Left ventricle myocardium inferior (tissue), 1 donor: ENCODE results near the gene UQCRFS1. TPM values are rescaled to one million over a fixed set of nuclear protein-coding genes. Genes with fewer than 3 reads are reported as not detected.

Experiments used
- DNase-seq: peaks from one replicate; pipeline ENCODE4 v3.0.0-alpha.2; 2020
- H3K27ac ChIP-seq: fragments of 200-600 bp; replicated peaks from 2 replicates; pipeline ENCODE4 v1.8.0; 2021
- H3K27me3 ChIP-seq: fragments of 200-600 bp; 2 replicates; pipeline ENCODE4 v1.8.0; 2021; ENCODE audit warnings: low read depth
- H3K36me3 ChIP-seq: fragments of 200-600 bp; 2 replicates; pipeline ENCODE4 v1.8.0; 2021
- H3K4me1 ChIP-seq: fragments of 200-600 bp; 2 replicates; pipeline ENCODE4 v1.8.0; 2021
- H3K4me3 ChIP-seq: fragments of 200-600 bp; 2 replicates; pipeline ENCODE4 v1.8.0; 2021; ENCODE audit warnings: mild to moderate bottlenecking, moderate library complexity
- H3K9me3 ChIP-seq: fragments of 200-600 bp; replicated peaks from 2 replicates; pipeline ENCODE4 v1.8.0; 2021
- intact Hi-C: fragments of 100-400 bp; cut with micrococcal nuclease; formaldehyde crosslinking; loops from one replicate; pipeline ENCODE4 v1.11.0; 2022
- long read RNA-seq: library from polyadenylated mRNA; unstranded; transcript quantifications from one replicate; pipeline ENCODE4 v2.0.0, GENCODE V29; 2021
- total RNA-seq: library from RNA; stranded (reverse); fragmentation: NEBNext Ultra II Directional; extraction: Animal tissue kit (Norgen Biotek cat#: 25700); gene quantifications from one replicate; pipeline ENCODE4 v1.2.1, GENCODE V29; 2021
- TF ChIP-seq, protein P1 (sequence below): fragments of 200-600 bp; IDR thresholded peaks from 2 replicates; pipeline ENCODE4 v1.8.0; 2021; ENCODE audit warnings: antibody characterized with exemption, mild to moderate bottlenecking, borderline replicate concordance
- donor health status: DM: no; HTN: yes; CAD: no; lungs with severe emphysema.

The UQCRFS1 gene
- 161 TPM for total RNA-seq
- long read RNA-seq, transcript UQCRFS1-201 (2 exons, 3,475 nt): major isoform, 1,048 of 1,052 reads
- long read RNA-seq, partial matches to known transcripts: 0 of 1,052 reads
- long read RNA-seq, other reads (novel, unspliced or antisense): 4 of 1,052 reads

- H3K27me3 ChIP-seq: no peaks in the 10 kb centered on the region
- TF ChIP-seq, protein P1, sequence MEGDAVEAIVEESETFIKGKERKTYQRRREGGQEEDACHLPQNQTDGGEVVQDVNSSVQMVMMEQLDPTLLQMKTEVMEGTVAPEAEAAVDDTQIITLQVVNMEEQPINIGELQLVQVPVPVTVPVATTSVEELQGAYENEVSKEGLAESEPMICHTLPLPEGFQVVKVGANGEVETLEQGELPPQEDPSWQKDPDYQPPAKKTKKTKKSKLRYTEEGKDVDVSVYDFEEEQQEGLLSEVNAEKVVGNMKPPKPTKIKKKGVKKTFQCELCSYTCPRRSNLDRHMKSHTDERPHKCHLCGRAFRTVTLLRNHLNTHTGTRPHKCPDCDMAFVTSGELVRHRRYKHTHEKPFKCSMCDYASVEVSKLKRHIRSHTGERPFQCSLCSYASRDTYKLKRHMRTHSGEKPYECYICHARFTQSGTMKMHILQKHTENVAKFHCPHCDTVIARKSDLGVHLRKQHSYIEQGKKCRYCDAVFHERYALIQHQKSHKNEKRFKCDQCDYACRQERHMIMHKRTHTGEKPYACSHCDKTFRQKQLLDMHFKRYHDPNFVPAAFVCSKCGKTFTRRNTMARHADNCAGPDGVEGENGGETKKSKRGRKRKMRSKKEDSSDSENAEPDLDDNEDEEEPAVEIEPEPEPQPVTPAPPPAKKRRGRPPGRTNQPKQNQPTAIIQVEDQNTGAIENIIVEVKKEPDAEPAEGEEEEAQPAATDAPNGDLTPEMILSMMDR: no peak
- peak; percentile 95 for DNase-seq
- H3K9me3 ChIP-seq: no peaks in the 10 kb centered on the region
- peak within 1 kb of the TSS; percentile 98 for H3K27ac ChIP-seq
- intact Hi-C loops: no loop called here
- peaks cover 44% of the 10 kb centered on the region for H3K4me1 ChIP-seq
- no peaks in the 10 kb centered on the region for H3K36me3 ChIP-seq
- peak within 1 kb of the TSS; percentile 98 for H3K4me3 ChIP-seq
Observed at GRCh38 chr19:29212648-29213573, at the start of gene UQCRFS1. TSS of gene UQCRFS1 (minus strand) at chr19:29213151. CDS start at chr19:29213118, 33 bp downstream.

DNA sequence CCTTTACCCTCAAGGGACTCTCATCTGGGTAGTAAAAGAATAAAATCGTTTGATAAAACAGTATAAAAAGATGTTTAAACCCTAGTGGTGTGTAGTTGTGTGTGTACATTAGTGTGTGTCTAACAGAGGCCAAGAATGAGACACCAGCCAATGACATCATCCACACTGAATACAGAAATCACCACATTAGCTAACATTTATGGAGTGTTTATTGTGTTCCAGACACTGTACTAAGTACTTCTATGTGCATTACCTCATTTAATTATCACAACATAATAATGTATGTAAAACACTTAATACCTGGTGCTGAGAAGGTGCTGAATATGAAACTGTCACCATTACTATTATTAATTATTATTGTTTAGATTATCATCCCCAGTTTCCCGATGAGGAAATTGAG is 49.1 kb upstream of the UQCRFS1 start:
- Histone ChIP-seq H3K4me3 (no peak overlapping the region), H3K4me1 (no peaks in the 10 kb centered on the region), H3K36me3 (no peaks in the 10 kb centered on the region), H3K27ac (no peak overlapping the region), H3K9me3 (no peaks in the 10 kb centered on the region), H3K27me3 (peaks cover 35% of the 10 kb centered on the region)
- intact Hi-C loops: no loop called here
- TF ChIP-seq, protein P1: no peak
- no peak for DNase-seq

- intact Hi-C loops: no loop called here
- H3K36me3 ChIP-seq: no peaks in the 10 kb centered on the region
- H3K27ac ChIP-seq: no peak overlapping the region
- H3K9me3 ChIP-seq: no peaks in the 10 kb centered on the region
- no peaks in the 10 kb centered on the region for H3K4me1 ChIP-seq
- H3K27me3 ChIP-seq: peaks cover 32% of the 10 kb centered on the region
- DNase-seq: no peak
- TF ChIP-seq, protein P1: peak; percentile 34
- no peak overlapping the region for H3K4me3 ChIP-seq
Observed at GRCh38 chr19:29260477-29261317, 47.7 kb upstream of the UQCRFS1 start.

DNA sequence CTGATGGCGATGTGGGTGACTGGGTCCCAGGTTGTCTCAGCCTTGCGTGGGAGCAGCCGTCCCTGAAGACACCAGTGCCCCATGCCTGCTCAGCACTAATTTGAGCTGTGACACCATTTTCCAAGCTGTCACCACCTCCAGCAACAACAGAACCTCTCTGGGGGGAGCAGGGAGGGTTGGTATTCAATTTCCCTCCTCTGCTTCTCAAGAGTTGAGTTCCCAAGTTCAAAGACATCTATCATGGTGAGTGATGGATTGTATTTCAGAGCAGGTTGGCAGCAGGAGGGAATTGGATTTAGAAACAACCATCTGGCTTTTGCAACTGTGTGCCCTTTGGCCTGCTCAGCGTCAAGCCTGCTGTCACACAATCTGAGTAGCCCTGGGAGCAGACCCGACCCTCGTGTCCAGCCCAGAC is 46.9 kb upstream of the UQCRFS1 start:
- Histone ChIP-seq H3K9me3 (no peaks in the 10 kb centered on the region), H3K4me1 (no peaks in the 10 kb centered on the region), H3K36me3 (no peaks in the 10 kb centered on the region), H3K4me3 (no peak overlapping the region), H3K27ac (no peak overlapping the region), H3K27me3 (peaks cover 32% of the 10 kb centered on the region)
- DNase-seq: no peak
- intact Hi-C loops: no loop called here
- TF ChIP-seq, protein P1: no peak

- Histone ChIP-seq H3K4me1 (no peaks in the 10 kb centered on the region), H3K36me3 (no peaks in the 10 kb centered on the region), H3K27me3 (peaks cover 36% of the 10 kb centered on the region), H3K27ac (no peak overlapping the region), H3K9me3 (no peaks in the 10 kb centered on the region), H3K4me3 (no peak overlapping the region)
- TF ChIP-seq, protein P1: no peak
- intact Hi-C loops: no loop called here
- no peak for DNase-seq
Observed at GRCh38 chr19:29259153-29259552, 46.2 kb upstream of the UQCRFS1 start.
